Measurements from ENCODE around the gene TLR5.

Gene TLR5

DNA sequence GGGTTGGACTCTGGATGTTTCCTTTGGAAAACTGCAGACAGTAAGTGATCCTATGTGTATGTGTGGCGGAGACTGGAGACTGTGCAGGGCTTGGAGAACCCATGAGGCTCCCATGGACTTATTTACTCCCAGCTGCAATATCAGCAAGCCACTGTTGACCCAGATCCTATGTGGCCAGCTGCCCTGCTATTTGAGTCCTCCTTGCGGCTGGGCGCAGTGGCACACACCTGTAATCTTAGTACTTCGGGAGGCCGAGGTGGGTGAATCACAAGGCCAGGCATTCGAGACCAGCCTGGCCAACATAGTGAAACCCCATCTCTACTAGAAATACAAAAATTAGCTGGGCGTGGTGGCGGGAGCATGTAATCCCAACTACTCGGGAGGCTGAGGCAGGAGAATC, 83.5 kb downstream of the TLR5 start:
- no peak for DNase-seq
